WTC11 (cell line): ENCODE results near the gene MID2. TPM values are rescaled to one million over a fixed set of nuclear protein-coding genes. Genes with fewer than 3 reads are reported as not detected.

Experiments
- ATAC-seq: fragments of 200-7000 bp; cut with Tn5 transposase; 2 replicates; pipeline ENCODE4 v1.10.0; 2021; ENCODE audit warnings: mild to moderate bottlenecking, moderate library complexity
- CTCF ChIA-PET: fragments of 300-600 bp; sonication (Branson Sonifier 250); formaldehyde crosslinking; loops from one replicate; lab custom pipeline; 2021; ENCODE audit warnings: antibody characterized with exemption; lab: Charles Lee
- POLR2A ChIA-PET: fragments of 350-600 bp; sonication (Branson Sonifier 250); formaldehyde crosslinking; loops from one replicate; lab custom pipeline; 2021; ENCODE audit warnings: antibody characterized with exemption; lab: Charles Lee
- DNase-seq: peaks from one replicate; pipeline ENCODE4 v3.0.0; 2021; ENCODE audit warnings: low spot score
- H3K27ac Mint-ChIP-seq: 2 replicates; pipeline ENCODE4 v1.8.0; 2021; ENCODE audit warnings: mixed read lengths
- H3K27me3 Mint-ChIP-seq: 2 replicates; pipeline ENCODE4 v1.8.0; 2021; ENCODE audit warnings: low read depth, mild to moderate bottlenecking, moderate library complexity, mixed read lengths
- H3K36me3 Mint-ChIP-seq: 2 replicates; pipeline ENCODE4 v1.8.0; 2021; ENCODE audit warnings: mixed read lengths
- H3K4me1 Mint-ChIP-seq: 2 replicates; pipeline ENCODE4 v1.8.0; 2022; ENCODE audit warnings: mixed read lengths
- H3K4me3 Mint-ChIP-seq: 2 replicates; pipeline ENCODE4 v1.8.0; 2021; ENCODE audit warnings: mild to moderate bottlenecking, moderate library complexity, mixed read lengths
- H3K9me3 Mint-ChIP-seq: 2 replicates; pipeline ENCODE4 v1.8.0; 2021; ENCODE audit warnings: mixed read lengths
- ATF1 ChIP-seq: sonication (generic); formaldehyde crosslinking; IDR thresholded peaks from 2 replicates; pipeline ENCODE4 v1.8.1; 2023; ENCODE audit warnings: mild to moderate bottlenecking, moderate library complexity, missing genetic modification reagents
- CBFB ChIP-seq: sonication (generic); formaldehyde crosslinking; IDR thresholded peaks from 2 replicates; pipeline ENCODE4 v1.8.1; 2022; ENCODE audit warnings: mild to moderate bottlenecking, low read depth, missing genetic modification reagents
- CREM ChIP-seq: sonication (generic); formaldehyde crosslinking; IDR thresholded peaks from 2 replicates; pipeline ENCODE4 v1.8.1; 2022; ENCODE audit warnings: mild to moderate bottlenecking, missing genetic modification reagents, moderate library complexity
- GABPB1 ChIP-seq: sonication (generic); formaldehyde crosslinking; IDR thresholded peaks from 2 replicates; pipeline ENCODE4 v1.8.1; 2023; ENCODE audit warnings: mild to moderate bottlenecking, missing genetic modification reagents
- GTF2I ChIP-seq: fragments of 250-450 bp; sonication (Bioruptor Pico); conservative IDR thresholded peaks from 2 replicates; pipeline ENCODE4 v1.4.0; 2021; ENCODE audit warnings: mild to moderate bottlenecking
- JAZF1 ChIP-seq: fragments of 250-450 bp; sonication (Bioruptor Pico); IDR thresholded peaks from 2 replicates; pipeline ENCODE4 v1.9.0; 2021; ENCODE audit warnings: moderate library complexity, mild to moderate bottlenecking, inconsistent platforms
- KAT7 ChIP-seq: sonication (generic); formaldehyde crosslinking; IDR thresholded peaks from 2 replicates; pipeline ENCODE4 v1.8.1; 2023; ENCODE audit warnings: missing genetic modification reagents, mild to moderate bottlenecking, borderline replicate concordance
- MXD4 ChIP-seq: fragments of 250-450 bp; sonication (Bioruptor Pico); IDR thresholded peaks from 2 replicates; pipeline ENCODE4 v1.8.0; 2021; ENCODE audit warnings: mild to moderate bottlenecking, moderate library complexity, borderline replicate concordance
- NR2C2 ChIP-seq: sonication (generic); formaldehyde crosslinking; IDR thresholded peaks from 2 replicates; pipeline ENCODE4 v1.8.0; 2022; ENCODE audit warnings: mild to moderate bottlenecking, missing genetic modification reagents
- OVOL2 ChIP-seq: fragments of 250-450 bp; sonication (Bioruptor Pico); IDR thresholded peaks from 2 replicates; pipeline ENCODE4 v1.9.0; 2021; ENCODE audit warnings: mild to moderate bottlenecking, borderline replicate concordance
- SOX15 ChIP-seq: fragments of 250-450 bp; sonication (Bioruptor Pico); IDR thresholded peaks from 2 replicates; pipeline ENCODE4 v1.9.0; 2021; ENCODE audit warnings: mild to moderate bottlenecking
- SP1 ChIP-seq: sonication (generic); formaldehyde crosslinking; conservative IDR thresholded peaks from 2 replicates; pipeline ENCODE4 v1.8.1; 2022; ENCODE audit warnings: missing genetic modification reagents
- TP53 ChIP-seq: sonication (generic); formaldehyde crosslinking; IDR thresholded peaks from 2 replicates; pipeline ENCODE4 v1.8.1; 2023; ENCODE audit warnings: mild to moderate bottlenecking, missing genetic modification reagents
- USF1 ChIP-seq: sonication (generic); formaldehyde crosslinking; IDR thresholded peaks from 2 replicates; pipeline ENCODE4 v1.8.0; 2022; ENCODE audit warnings: mild to moderate bottlenecking, missing genetic modification reagents
- ZNF219 ChIP-seq: sonication (generic); formaldehyde crosslinking; IDR thresholded peaks from 2 replicates; pipeline ENCODE4 v1.8.0; 2023; ENCODE audit warnings: missing genetic modification reagents, mild to moderate bottlenecking, borderline replicate concordance
- total RNA-seq: library from RNA; stranded (reverse); gene quantifications from 3 replicates; pipeline ENCODE4 v1.2.3, GENCODE V29; 2021
- TF ChIP-seq, protein P1 (sequence below): fragments of 250-450 bp; sonication (Bioruptor Pico); IDR thresholded peaks from 2 replicates; pipeline ENCODE4 v1.9.0; 2021; ENCODE audit warnings: mild to moderate bottlenecking
- TF ChIP-seq, protein P2 (sequence below): sonication (generic); formaldehyde crosslinking; IDR thresholded peaks from 2 replicates; pipeline ENCODE4 v1.8.1; 2022; ENCODE audit warnings: low read depth, mild to moderate bottlenecking, moderate library complexity, missing genetic modification reagents, borderline replicate concordance
- TF ChIP-seq, protein P3 (sequence below): sonication (generic); formaldehyde crosslinking; conservative IDR thresholded peaks from 2 replicates; pipeline ENCODE4 v1.8.1; 2023; ENCODE audit warnings: mild to moderate bottlenecking, low read depth, missing genetic modification reagents, moderate library complexity
- TF ChIP-seq, protein P4 (sequence below): sonication (generic); formaldehyde crosslinking; IDR thresholded peaks from 2 replicates; pipeline ENCODE4 v1.8.1; 2023; ENCODE audit warnings: mild to moderate bottlenecking, missing genetic modification reagents, borderline replicate concordance
- TF ChIP-seq, protein P5 (sequence below): fragments of 250-450 bp; sonication (Bioruptor Pico); IDR thresholded peaks from 2 replicates; pipeline ENCODE4 v1.9.0; 2021; ENCODE audit warnings: moderate library complexity, mild to moderate bottlenecking, inconsistent platforms, borderline replicate concordance
- TF ChIP-seq, protein P6 (sequence below): sonication (generic); formaldehyde crosslinking; IDR thresholded peaks from 2 replicates; pipeline ENCODE4 v1.8.1; 2022; ENCODE audit warnings: mild to moderate bottlenecking, moderate library complexity, missing genetic modification reagents

The MID2 gene
- total RNA-seq, 1 experiment from 2014 or later, result 6.4 TPM

DNA sequence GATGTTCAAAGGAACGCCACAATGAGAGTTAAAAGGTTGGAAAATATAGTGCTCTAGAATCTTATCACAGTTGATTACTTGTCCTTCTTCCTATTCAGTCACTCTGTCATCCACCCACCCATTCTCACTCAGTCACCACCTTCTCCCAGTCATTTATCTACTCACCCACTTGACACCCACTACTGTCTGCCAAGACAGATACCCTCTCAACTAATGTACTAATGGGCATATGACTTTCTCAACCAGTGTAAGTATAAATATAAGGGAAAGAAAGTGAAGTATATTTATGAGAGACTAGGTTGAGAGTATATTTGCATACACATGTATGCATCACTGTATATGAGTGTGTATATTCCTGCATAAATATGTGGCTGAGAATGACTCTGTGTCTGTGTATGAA is 20.0 kb downstream of the MID2 start:
- Mint-ChIP-seq H3K4me3 (no peak overlapping the region), H3K27ac (no peak overlapping the region), H3K9me3 (no peaks in the 10 kb centered on the region), H3K27me3 (no peaks in the 10 kb centered on the region), H3K4me1 (no peaks in the 10 kb centered on the region; the same call in none of the 2 replicates), H3K36me3 (no peaks in the 10 kb centered on the region)
- no peak for ATAC-seq
- TF ChIP-seq, protein P1, sequence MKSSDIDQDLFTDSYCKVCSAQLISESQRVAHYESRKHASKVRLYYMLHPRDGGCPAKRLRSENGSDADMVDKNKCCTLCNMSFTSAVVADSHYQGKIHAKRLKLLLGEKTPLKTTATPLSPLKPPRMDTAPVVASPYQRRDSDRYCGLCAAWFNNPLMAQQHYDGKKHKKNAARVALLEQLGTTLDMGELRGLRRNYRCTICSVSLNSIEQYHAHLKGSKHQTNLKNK (CRISPR knock-in tag), result no peak
- TF ChIP-seq SP1, result no peak
- TF ChIP-seq ZNF219 (CRISPR knock-in tag), result no peak
- TF ChIP-seq, protein P2, sequence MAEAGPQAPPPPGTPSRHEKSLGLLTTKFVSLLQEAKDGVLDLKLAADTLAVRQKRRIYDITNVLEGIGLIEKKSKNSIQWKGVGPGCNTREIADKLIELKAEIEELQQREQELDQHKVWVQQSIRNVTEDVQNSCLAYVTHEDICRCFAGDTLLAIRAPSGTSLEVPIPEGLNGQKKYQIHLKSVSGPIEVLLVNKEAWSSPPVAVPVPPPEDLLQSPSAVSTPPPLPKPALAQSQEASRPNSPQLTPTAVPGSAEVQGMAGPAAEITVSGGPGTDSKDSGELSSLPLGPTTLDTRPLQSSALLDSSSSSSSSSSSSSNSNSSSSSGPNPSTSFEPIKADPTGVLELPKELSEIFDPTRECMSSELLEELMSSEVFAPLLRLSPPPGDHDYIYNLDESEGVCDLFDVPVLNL (CRISPR knock-in tag), result no peak
- DNase-seq, result no peak
- ChIA-PET CTCF (no interaction called here), POLR2A (no interaction called here)

DNA sequence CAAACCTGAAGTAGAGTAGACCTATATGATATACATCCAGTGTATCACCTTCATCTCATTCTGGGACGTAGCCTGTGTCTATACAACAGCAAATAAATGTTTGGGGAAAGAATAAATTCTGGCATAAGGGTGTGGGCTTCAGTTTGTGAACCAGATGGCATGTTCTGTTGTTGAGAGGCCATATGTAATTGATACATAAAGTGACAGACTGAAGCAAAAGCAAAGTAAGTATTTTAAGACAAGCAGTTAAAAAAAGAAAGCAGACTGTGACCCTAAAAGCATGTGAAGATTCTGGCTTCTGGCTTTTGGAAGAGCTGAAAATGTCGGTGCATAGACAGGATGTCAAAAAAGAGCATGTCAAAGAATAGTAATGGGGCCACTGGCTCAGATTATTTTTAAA is 22.9 kb downstream of the MID2 start:
- TF ChIP-seq JAZF1 (CRISPR knock-in tag) (no peak), GABPB1 (CRISPR knock-in tag) (no peak), NR2C2 (no peak), TP53 (CRISPR knock-in tag) (no peak), SOX15 (no peak), GTF2I (CRISPR knock-in tag) (no peak), MXD4 (no peak)
- TF ChIP-seq, protein P3, sequence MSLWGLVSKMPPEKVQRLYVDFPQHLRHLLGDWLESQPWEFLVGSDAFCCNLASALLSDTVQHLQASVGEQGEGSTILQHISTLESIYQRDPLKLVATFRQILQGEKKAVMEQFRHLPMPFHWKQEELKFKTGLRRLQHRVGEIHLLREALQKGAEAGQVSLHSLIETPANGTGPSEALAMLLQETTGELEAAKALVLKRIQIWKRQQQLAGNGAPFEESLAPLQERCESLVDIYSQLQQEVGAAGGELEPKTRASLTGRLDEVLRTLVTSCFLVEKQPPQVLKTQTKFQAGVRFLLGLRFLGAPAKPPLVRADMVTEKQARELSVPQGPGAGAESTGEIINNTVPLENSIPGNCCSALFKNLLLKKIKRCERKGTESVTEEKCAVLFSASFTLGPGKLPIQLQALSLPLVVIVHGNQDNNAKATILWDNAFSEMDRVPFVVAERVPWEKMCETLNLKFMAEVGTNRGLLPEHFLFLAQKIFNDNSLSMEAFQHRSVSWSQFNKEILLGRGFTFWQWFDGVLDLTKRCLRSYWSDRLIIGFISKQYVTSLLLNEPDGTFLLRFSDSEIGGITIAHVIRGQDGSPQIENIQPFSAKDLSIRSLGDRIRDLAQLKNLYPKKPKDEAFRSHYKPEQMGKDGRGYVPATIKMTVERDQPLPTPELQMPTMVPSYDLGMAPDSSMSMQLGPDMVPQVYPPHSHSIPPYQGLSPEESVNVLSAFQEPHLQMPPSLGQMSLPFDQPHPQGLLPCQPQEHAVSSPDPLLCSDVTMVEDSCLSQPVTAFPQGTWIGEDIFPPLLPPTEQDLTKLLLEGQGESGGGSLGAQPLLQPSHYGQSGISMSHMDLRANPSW (CRISPR knock-in tag), result no peak
- TF ChIP-seq, protein P4, sequence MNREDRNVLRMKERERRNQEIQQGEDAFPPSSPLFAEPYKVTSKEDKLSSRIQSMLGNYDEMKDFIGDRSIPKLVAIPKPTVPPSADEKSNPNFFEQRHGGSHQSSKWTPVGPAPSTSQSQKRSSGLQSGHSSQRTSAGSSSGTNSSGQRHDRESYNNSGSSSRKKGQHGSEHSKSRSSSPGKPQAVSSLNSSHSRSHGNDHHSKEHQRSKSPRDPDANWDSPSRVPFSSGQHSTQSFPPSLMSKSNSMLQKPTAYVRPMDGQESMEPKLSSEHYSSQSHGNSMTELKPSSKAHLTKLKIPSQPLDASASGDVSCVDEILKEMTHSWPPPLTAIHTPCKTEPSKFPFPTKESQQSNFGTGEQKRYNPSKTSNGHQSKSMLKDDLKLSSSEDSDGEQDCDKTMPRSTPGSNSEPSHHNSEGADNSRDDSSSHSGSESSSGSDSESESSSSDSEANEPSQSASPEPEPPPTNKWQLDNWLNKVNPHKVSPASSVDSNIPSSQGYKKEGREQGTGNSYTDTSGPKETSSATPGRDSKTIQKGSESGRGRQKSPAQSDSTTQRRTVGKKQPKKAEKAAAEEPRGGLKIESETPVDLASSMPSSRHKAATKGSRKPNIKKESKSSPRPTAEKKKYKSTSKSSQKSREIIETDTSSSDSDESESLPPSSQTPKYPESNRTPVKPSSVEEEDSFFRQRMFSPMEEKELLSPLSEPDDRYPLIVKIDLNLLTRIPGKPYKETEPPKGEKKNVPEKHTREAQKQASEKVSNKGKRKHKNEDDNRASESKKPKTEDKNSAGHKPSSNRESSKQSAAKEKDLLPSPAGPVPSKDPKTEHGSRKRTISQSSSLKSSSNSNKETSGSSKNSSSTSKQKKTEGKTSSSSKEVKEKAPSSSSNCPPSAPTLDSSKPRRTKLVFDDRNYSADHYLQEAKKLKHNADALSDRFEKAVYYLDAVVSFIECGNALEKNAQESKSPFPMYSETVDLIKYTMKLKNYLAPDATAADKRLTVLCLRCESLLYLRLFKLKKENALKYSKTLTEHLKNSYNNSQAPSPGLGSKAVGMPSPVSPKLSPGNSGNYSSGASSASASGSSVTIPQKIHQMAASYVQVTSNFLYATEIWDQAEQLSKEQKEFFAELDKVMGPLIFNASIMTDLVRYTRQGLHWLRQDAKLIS (CRISPR knock-in tag), result no peak
- ChIA-PET POLR2A (no interaction called here), CTCF (no interaction called here)
- Mint-ChIP-seq H3K9me3 (no peaks in the 10 kb centered on the region), H3K4me1 (peaks cover 14% of the 10 kb centered on the region), H3K36me3 (no peaks in the 10 kb centered on the region), H3K4me3 (no peak overlapping the region), H3K27ac (no peak overlapping the region), H3K27me3 (no peaks in the 10 kb centered on the region)
- DNase-seq (no peak), ATAC-seq (no peak)

DNA sequence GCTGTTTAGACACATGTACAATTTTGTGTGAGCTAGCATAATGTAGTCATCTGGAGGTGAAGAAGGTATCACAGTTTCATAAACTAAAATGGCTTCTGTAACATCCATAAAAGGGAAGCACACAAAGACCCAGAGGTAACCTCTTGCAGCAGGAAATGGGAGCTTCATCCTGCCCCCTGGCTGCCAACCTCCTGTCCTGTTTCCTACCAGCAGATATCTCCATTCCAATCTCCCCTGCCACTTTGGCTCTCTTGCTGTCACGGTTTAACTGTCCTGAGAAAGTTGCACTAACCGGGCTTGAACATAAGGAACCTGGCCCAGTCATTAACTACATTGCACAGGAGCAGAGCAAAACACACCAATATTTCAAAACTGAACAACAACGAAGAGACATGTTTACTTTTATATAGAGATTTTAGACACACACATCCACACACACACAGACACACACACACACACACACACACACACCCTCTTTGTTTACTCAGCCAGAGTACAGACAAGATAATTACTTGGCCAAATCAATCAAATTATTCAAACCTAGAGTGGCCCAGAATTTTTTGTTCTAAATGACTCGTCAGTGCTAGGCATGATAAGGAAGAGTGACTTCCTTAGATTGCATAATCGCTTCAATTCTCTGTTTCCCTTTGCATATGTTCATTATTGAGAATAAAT is 24.2 kb downstream of the MID2 start:
- POLR2A ChIA-PET, result no interaction called here

More for the DNA sequence above, 24.2 kb downstream of the MID2 start:
- no peaks in the 10 kb centered on the region for H3K9me3 Mint-ChIP-seq
- H3K4me1 Mint-ChIP-seq, result peaks cover 14% of the 10 kb centered on the region
- H3K27me3 Mint-ChIP-seq, result no peaks in the 10 kb centered on the region
- H3K36me3 Mint-ChIP-seq, result no peaks in the 10 kb centered on the region
- DNase-seq (peak; percentile 23), ATAC-seq (peak; percentile 59; the same call in 1 of the 2 replicates)
- no peak overlapping the region for H3K4me3 Mint-ChIP-seq
- CTCF ChIA-PET, result interaction anchor here (0.6 to 1.0 kb wide), 7 partner anchors 11 to 195 kb away, joined by 3 to 4 read pairs (median 3); partner anchors contain the start of gene MID2
- H3K27ac Mint-ChIP-seq, result no peak overlapping the region
- no peak for TF ChIP-seq CREM (CRISPR knock-in tag)
- TF ChIP-seq SP1, result no peak
- no peak for TF ChIP-seq KAT7 (CRISPR knock-in tag)
- TF ChIP-seq ATF1 (CRISPR knock-in tag), result no peak
- TF ChIP-seq, protein P5, sequence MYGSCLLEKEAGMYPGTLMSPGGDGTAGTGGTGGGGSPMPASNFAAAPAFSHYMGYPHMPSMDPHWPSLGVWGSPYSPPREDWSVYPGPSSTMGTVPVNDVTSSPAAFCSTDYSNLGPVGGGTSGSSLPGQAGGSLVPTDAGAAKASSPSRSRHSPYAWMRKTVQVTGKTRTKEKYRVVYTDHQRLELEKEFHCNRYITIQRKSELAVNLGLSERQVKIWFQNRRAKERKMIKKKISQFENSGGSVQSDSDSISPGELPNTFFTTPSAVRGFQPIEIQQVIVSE, result no peak
- no peak for TF ChIP-seq CBFB (CRISPR knock-in tag)
- TF ChIP-seq USF1, result no peak
- TF ChIP-seq, protein P6, sequence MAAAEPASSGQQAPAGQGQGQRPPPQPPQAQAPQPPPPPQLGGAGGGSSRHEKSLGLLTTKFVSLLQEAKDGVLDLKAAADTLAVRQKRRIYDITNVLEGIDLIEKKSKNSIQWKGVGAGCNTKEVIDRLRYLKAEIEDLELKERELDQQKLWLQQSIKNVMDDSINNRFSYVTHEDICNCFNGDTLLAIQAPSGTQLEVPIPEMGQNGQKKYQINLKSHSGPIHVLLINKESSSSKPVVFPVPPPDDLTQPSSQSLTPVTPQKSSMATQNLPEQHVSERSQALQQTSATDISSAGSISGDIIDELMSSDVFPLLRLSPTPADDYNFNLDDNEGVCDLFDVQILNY (CRISPR knock-in tag), result no peak
- TF ChIP-seq OVOL2 (CRISPR knock-in tag), result no peak
- TF ChIP-seq, all 79 proteins: peak for 0
